ENCODE data around the gene KLHL33.

DNA sequence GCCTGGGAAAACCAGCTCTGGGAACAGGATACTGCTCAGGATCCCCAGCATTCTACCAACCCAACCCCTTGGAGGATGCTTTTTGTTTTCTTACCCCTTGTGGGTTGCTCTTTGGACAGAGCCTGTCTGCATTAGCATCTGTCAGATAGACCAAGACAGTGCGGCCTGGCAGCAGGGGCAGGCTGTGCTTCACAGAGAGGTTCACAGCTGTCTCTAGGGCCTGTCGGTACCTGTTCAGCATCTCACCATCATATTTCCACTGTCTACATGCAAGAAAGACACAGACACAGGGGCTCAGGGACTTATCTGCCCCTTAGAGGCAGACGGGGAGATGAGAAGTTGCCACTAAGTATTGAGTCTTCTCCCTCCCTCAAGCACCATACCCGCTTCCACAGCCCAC lies 44.5 kb downstream of the KLHL33 start:
- TF ChIP-seq, protein P1, sequence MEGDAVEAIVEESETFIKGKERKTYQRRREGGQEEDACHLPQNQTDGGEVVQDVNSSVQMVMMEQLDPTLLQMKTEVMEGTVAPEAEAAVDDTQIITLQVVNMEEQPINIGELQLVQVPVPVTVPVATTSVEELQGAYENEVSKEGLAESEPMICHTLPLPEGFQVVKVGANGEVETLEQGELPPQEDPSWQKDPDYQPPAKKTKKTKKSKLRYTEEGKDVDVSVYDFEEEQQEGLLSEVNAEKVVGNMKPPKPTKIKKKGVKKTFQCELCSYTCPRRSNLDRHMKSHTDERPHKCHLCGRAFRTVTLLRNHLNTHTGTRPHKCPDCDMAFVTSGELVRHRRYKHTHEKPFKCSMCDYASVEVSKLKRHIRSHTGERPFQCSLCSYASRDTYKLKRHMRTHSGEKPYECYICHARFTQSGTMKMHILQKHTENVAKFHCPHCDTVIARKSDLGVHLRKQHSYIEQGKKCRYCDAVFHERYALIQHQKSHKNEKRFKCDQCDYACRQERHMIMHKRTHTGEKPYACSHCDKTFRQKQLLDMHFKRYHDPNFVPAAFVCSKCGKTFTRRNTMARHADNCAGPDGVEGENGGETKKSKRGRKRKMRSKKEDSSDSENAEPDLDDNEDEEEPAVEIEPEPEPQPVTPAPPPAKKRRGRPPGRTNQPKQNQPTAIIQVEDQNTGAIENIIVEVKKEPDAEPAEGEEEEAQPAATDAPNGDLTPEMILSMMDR (IDR thresholded peaks at IDR 0.05) = no peak
- no peak for TF ChIP-seq POLR2A (IDR thresholded peaks at IDR 0.05)
